Loucy (cell line): ENCODE measurements around the gene P2RY8.

ENCODE experiments used
- H2AFZ ChIP-seq: fragments of 200-600 bp; sonication (generic); 2 replicates; pipeline ENCODE4 v1.6.0; 2016; ENCODE audit warnings: antibody characterized with exemption, mild to moderate bottlenecking, low read length, moderate library complexity
- H3F3A ChIP-seq: fragments of 200-600 bp; 2 replicates; pipeline ENCODE4 v1.6.0; 2016; ENCODE audit warnings: antibody characterized with exemption, low read depth, mild to moderate bottlenecking
- H3K27me3 ChIP-seq: fragments of 200-600 bp; sonication (generic); 2 replicates; pipeline ENCODE4 v1.6.1; 2014; ENCODE audit warnings: low read length, mild to moderate bottlenecking; ENCODE audit not compliant: insufficient read depth, poor library complexity, severe bottlenecking
- H3K36me3 ChIP-seq: fragments of 200-600 bp; sonication (generic); 2 replicates; pipeline ENCODE4 v1.6.1; 2016; ENCODE audit warnings: low read length; ENCODE audit not compliant: insufficient read depth
- H3K4me1 ChIP-seq: fragments of 200-600 bp; sonication (generic); 2 replicates; pipeline ENCODE4 v1.5.1; 2014; ENCODE audit warnings: low read length, mild to moderate bottlenecking; ENCODE audit not compliant: insufficient read depth, poor library complexity, severe bottlenecking
- H3K4me2 ChIP-seq: fragments of 200-600 bp; sonication (generic); 2 replicates; pipeline ENCODE4 v1.6.0; 2014; ENCODE audit warnings: antibody characterized with exemption, low read length, low read depth, mild to moderate bottlenecking; ENCODE audit not compliant: poor library complexity, severe bottlenecking
- H3K4me3 ChIP-seq: fragments of 200-600 bp; sonication (generic); 2 replicates; pipeline ENCODE4 v1.5.1; 2014; ENCODE audit warnings: low read length, mild to moderate bottlenecking, mixed read lengths; ENCODE audit not compliant: poor library complexity, severe bottlenecking
- H3K79me2 ChIP-seq: fragments of 200-600 bp; sonication (generic); 2 replicates; pipeline ENCODE4 v1.6.1; 2014; ENCODE audit warnings: low read length; ENCODE audit not compliant: insufficient read depth
- H3K9ac ChIP-seq: fragments of 200-600 bp; sonication (generic); 2 replicates; pipeline ENCODE4 v1.6.0; 2014; ENCODE audit warnings: mild to moderate bottlenecking, low read depth, low read length, moderate library complexity; ENCODE audit not compliant: poor library complexity, severe bottlenecking
- H3K9me2 ChIP-seq: fragments of 200-600 bp; sonication (generic); replicated peaks from 2 replicates; pipeline ENCODE4 v1.6.1; 2016; ENCODE audit warnings: low read depth, low read length, mixed read lengths
- H3K9me3 ChIP-seq: fragments of 200-600 bp; sonication (generic); 2 replicates; pipeline ENCODE4 v1.6.1; 2014; ENCODE audit warnings: mild to moderate bottlenecking, antibody characterized with exemption, low read length, low read depth; ENCODE audit not compliant: insufficient read depth
- H4K20me1 ChIP-seq: fragments of 200-600 bp; sonication (generic); 2 replicates; pipeline ENCODE4 v1.6.0; 2014; ENCODE audit warnings: antibody characterized with exemption, low read length, mild to moderate bottlenecking; ENCODE audit not compliant: insufficient read depth, poor library complexity, severe bottlenecking
- CTCF ChIP-seq: fragments of 200-600 bp; sonication (generic); conservative IDR thresholded peaks from 2 replicates; pipeline ENCODE4 v1.5.1; 2014; ENCODE audit warnings: mild to moderate bottlenecking, antibody characterized with exemption, low read length
- EZH2phosphoT487 ChIP-seq: fragments of 200-600 bp; IDR thresholded peaks from 2 replicates; pipeline ENCODE4 v1.6.1; 2018; ENCODE audit warnings: antibody characterized with exemption, mild to moderate bottlenecking, moderate library complexity, borderline replicate concordance

Gene P2RY8

GRCh38 chrX:1537031-1537715 lies at the start of gene P2RY8:
TSS of gene P2RY8 (minus strand) at chrX:1537185. CDS start at chrX:1466558, 70,627 bp downstream.
- H3K9me2 ChIP-seq, result no peaks in the 10 kb centered on the region
- H2AFZ ChIP-seq, result no peak within 1 kb of the TSS
- H3K4me1 ChIP-seq, result no peaks in the 10 kb centered on the region
- H4K20me1 ChIP-seq, result peaks cover 14% of the 10 kb centered on the region
- H3K4me3 ChIP-seq, result peak within 1 kb of the TSS; percentile 80
- H3K9ac ChIP-seq, result peak within 1 kb of the TSS; percentile 90
- no peaks in the 10 kb centered on the region for H3K36me3 ChIP-seq
- no peaks in the 10 kb centered on the region for H3K27me3 ChIP-seq
- H3F3A ChIP-seq, result peaks cover 2% of the 10 kb centered on the region; the same call in 1 of the 2 replicates
- H3K9me3 ChIP-seq, result no peaks in the 10 kb centered on the region
- H3K4me2 ChIP-seq, result peak within 1 kb of the TSS; percentile 59
- peaks cover 39% of the 10 kb centered on the region for H3K79me2 ChIP-seq
- 0 out of 2 replicates have a peak, but pooled peaks have one; percentile 22 for TF ChIP-seq CTCF
- TF ChIP-seq EZH2phosphoT487, result no peak

- no peaks in the 10 kb centered on the region for H3K9me2 ChIP-seq
- H4K20me1 ChIP-seq, result no peaks in the 10 kb centered on the region
- H3F3A ChIP-seq, result no peaks in the 10 kb centered on the region
- H3K36me3 ChIP-seq, result no peaks in the 10 kb centered on the region
- H3K79me2 ChIP-seq, result no peaks in the 10 kb centered on the region
- H3K4me3 ChIP-seq, result no peak overlapping the region
- no peaks in the 10 kb centered on the region for H3K27me3 ChIP-seq
- TF ChIP-seq CTCF, result no peak
- no peak for TF ChIP-seq EZH2phosphoT487
- no peak overlapping the region for H2AFZ ChIP-seq
- H3K9ac ChIP-seq, result no peak overlapping the region
- no peak overlapping the region for H3K4me2 ChIP-seq
- H3K4me1 ChIP-seq, result peaks cover 4% of the 10 kb centered on the region
- H3K9me3 ChIP-seq, result no peaks in the 10 kb centered on the region
These were observed 47.4 kb upstream of the P2RY8 start for GRCh38 chrX:1584237-1585011.

GRCh38 chrX:1582686-1583437 lies 45.9 kb upstream of the P2RY8 start:
- H3K79me2 ChIP-seq, result no peaks in the 10 kb centered on the region
- no peak overlapping the region for H3K9ac ChIP-seq
- H3F3A ChIP-seq, result no peaks in the 10 kb centered on the region
- H3K4me2 ChIP-seq, result no peak overlapping the region
- no peaks in the 10 kb centered on the region for H3K9me3 ChIP-seq
- no peaks in the 10 kb centered on the region for H3K27me3 ChIP-seq
- no peaks in the 10 kb centered on the region for H3K9me2 ChIP-seq
- no peaks in the 10 kb centered on the region for H3K36me3 ChIP-seq
- no peaks in the 10 kb centered on the region for H4K20me1 ChIP-seq
- no peak overlapping the region for H2AFZ ChIP-seq
- H3K4me1 ChIP-seq, result peaks cover 16% of the 10 kb centered on the region
- H3K4me3 ChIP-seq, result no peak overlapping the region
- no peak for TF ChIP-seq CTCF
- TF ChIP-seq EZH2phosphoT487, result no peak
